Right ventricle myocardium inferior (tissue), 1 donor: ENCODE data around the gene HNRNPCL2. TPM values are rescaled to one million over a fixed set of nuclear protein-coding genes. Genes with fewer than 3 reads are reported as not detected.
"Not testable (repeated sequence)": the region's sequence is repeated elsewhere in the genome, so short reads cannot be mapped to it uniquely, and the experiment has no call there.

Experiments used
- ATAC-seq: fragments of 200-7000 bp; cut with Tn5 transposase; one replicate; pipeline ENCODE4 v1.9.1; 2020; ENCODE audit warnings: mild to moderate bottlenecking, moderate library complexity
- DNase-seq: peaks from one replicate; pipeline ENCODE4 v3.0.0; 2021; ENCODE audit errors: missing footprints
- intact Hi-C: fragments of 100-400 bp; cut with DNase I; formaldehyde crosslinking; loops from one replicate; pipeline ENCODE4 v1.11.0; 2022
- long read RNA-seq: library from polyadenylated mRNA; unstranded; transcript quantifications from one replicate; pipeline ENCODE4 v2.0.0, GENCODE V29; 2021
- total RNA-seq: library from RNA; stranded (reverse); fragmentation: NEBNext Ultra II Directional; extraction: Animal tissue kit (Norgen Biotek cat#: 25700); gene quantifications from one replicate; pipeline ENCODE4 v1.2.1, GENCODE V29; 2021
- donor health status: DM: no; HTN: yes; CAD: no; lungs with severe emphysema.

Gene HNRNPCL2
- not detected for total RNA-seq
- long read RNA-seq: 0 reads

DNA sequence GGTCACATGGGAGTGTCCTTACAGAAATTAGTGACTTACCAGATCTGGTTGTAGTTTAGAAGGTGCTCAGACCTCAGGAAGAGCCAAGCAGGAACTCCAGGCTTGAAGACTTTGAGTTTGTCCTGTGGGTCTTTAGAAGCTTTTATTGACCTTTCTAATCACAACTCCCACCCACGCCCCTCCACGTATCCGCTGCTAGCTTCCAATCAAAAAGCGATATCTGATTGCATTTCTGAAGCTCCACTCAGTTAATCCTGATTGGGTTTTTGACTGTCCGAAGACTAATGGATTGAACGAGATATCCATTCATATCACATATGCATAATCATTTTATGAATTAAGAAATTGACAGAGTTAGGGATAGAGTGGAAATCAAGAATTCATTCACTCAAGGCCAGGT, at the start of gene HNRNPCL2:
Gene HNRNPCL2 (minus strand): TSS at position 101 of the 400 bp plus-strand sequence. CDS start 454 bp downstream, outside the sequence.
- ATAC-seq, intact Hi-C loops: not testable (repeated sequence)

DNA sequence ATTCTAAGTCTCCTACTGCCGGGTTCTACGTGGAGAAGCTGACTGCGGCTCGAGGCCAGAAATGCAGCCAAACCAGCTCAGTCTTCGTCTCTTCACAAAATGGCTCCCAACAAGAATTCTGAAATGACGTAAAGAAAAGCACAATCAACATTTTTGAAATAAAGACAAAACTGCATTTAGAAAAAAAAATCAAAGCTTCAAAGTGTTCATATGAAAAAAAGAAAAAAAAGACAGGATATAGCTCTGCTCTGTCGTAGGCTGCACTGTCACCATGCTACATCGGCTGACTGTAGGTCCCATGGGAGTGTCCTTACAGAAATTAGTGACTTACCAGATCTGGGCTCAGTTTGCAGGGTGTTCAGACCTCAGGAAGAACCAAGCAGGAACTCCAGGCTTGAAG, 48.9 kb upstream of the HNRNPCL2 start, which contains the start of gene HNRNPCL4:
Gene HNRNPCL4 (minus strand): TSS at position 101 of the 400 bp plus-strand sequence. CDS start 164 bp downstream, outside the sequence.
- ATAC-seq, DNase-seq, intact Hi-C loops: not testable (repeated sequence)

More for the DNA sequence above, at the start of gene HNRNPCL2:
- not testable (repeated sequence) for DNase-seq

DNA sequence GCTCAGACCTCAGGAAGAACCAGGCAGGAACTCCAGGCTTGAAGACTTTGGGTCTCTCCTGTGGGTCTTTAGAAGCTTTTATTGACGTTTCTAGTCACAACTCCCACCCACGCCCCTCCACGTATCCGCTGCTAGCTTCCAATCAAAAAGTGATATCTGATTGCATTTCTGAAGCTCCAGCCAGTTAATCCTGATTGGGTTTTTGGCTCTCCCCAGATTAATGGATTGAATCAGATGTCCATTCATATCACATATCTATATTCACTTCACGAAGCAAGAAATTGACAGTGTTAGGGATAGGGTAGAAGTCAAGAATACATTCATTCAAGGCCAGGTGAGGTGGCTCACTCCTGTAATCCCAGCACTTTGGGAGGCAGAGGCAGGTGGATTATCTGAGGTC, 39.3 kb upstream of the HNRNPCL2 start, which contains the start of gene PRAMEF26:
Gene PRAMEF26 (minus strand): TSS at position 101 of the 400 bp plus-strand sequence. CDS start 2,914 bp downstream, outside the sequence.
- intact Hi-C loops, DNase-seq: not testable (repeated sequence)

DNA sequence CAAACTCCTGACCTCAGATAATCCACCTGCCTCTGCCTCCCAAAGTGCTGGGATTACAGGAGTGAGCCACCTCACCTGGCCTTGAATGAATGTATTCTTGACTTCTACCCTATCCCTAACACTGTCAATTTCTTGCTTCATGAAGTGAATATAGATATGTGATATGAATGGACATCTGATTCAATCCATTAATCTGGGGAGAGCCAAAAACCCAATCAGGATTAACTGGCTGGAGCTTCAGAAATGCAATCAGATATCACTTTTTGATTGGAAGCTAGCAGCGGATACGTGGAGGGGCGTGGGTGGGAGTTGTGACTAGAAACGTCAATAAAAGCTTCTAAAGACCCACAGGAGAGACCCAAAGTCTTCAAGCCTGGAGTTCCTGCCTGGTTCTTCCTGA, 46.2 kb downstream of the HNRNPCL2 start, which contains the start of gene PRAMEF25:
Gene PRAMEF25 (plus strand): TSS at position 301 of the 400 bp plus-strand sequence. CDS start 2,920 bp downstream, outside the sequence.
- ATAC-seq, intact Hi-C loops, DNase-seq: not testable (repeated sequence)

More for the DNA sequence above, 39.3 kb upstream of the HNRNPCL2 start, which contains the start of gene PRAMEF26:
- not testable (repeated sequence) for ATAC-seq

Other genes starting within 250 kb of the HNRNPCL2 start
- gene PRAMEF4, start 230.7 kb downstream of the HNRNPCL2 start, total RNA-seq: not detected
- gene PRAMEF10, start 218.6 kb downstream of the HNRNPCL2 start, total RNA-seq: not detected
- not detected for gene PRAMEF7, start 200.2 kb downstream of the HNRNPCL2 start, total RNA-seq
- gene PRAMEF6, start 169.3 kb downstream of the HNRNPCL2 start, total RNA-seq: not detected
- not detected for gene PRAMEF27, start 60.3 kb downstream of the HNRNPCL2 start, total RNA-seq
- gene HNRNPCL3, start 56.1 kb downstream of the HNRNPCL2 start, total RNA-seq: not detected
- not detected for gene PRAMEF25, start 46.1 kb downstream of the HNRNPCL2 start, total RNA-seq
- not detected for gene PRAMEF26, start 39.2 kb upstream of the HNRNPCL2 start, total RNA-seq
- gene HNRNPCL4, start 48.8 kb upstream of the HNRNPCL2 start, total RNA-seq: not detected
- not detected for gene PRAMEF9, start 55.0 kb upstream of the HNRNPCL2 start, total RNA-seq
- gene PRAMEF13, start 84.6 kb upstream of the HNRNPCL2 start, total RNA-seq: not detected
- not detected for gene PRAMEF18, start 109.3 kb upstream of the HNRNPCL2 start, total RNA-seq
- gene PRAMEF5, start 137.3 kb upstream of the HNRNPCL2 start, total RNA-seq: not detected
- not detected for gene PRAMEF8, start 168.3 kb upstream of the HNRNPCL2 start, total RNA-seq
- not detected for gene PRAMEF33, start 186.7 kb upstream of the HNRNPCL2 start, total RNA-seq
- not detected for gene PRAMEF15, start 198.7 kb upstream of the HNRNPCL2 start, total RNA-seq
- not detected for gene PRAMEF14, start 230.3 kb upstream of the HNRNPCL2 start, total RNA-seq